Measurements from ENCODE around the gene ATN1.

Gene ATN1

DNA sequence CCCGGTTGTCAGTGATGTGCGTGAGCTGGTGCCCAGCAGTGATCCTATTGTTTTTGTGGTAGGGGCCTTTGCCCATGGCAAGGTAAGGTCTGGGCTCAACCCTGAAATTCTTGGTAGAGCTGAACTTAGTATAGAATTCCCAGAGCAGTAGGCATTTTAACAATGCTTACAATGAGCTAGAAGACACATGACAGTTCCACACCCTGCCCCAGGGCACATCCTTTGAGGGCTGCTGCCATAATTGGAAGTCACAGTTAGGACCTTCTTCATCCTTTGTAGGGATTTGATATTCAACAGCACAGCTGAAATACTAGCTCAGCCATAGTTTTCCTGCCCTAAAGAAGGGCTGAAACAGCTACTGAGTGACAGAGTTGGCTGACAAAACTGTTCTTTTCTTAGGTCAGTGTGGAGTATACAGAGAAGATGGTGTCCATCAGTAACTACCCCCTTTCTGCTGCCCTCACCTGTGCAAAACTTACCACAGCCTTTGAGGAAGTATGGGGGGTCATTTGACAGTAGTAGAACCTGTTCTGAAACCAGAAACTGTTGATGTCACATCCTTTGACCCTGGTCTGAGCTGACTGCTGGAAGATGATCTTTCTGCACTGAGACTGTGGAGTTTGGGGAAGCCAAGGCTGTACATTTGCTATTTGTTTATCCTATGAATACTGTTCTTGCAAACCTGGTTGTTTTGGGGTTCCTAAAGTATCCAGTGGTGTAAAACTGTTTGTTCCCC is 47.7 kb downstream of the ATN1 start:
- no peak for DNase-seq (ENCODE audit: low read depth in 1 of 2, low spot score in 1 of 2)
- in situ Hi-C loops (cut with HindIII; ENCODE audit: low pct_unique_long_range_greater_than_20kb, low sequenced_read_pairs): no loop called here
- TF ChIP-seq JUND (IDR thresholded peaks at IDR 0.05; ENCODE audit: low read depth): no peak

DNA sequence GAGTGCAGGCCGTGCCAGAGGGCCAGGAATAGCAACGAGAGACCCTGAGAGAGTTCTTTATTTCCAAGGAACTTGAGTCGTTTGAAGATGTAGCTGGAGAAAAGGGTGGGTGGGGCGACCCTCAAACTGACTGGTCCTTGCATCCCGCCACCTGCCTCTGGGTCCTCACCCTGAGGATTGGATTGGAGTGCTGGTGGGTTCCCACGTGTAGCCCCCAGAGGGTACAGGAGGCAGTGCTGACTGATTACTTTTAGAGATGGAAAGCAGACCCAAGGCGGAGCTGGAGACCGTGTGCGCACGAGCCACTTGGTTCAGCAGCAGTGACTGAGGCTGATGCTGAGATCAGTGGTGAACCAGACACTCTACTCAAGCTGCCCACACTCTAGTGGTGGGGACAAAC is 49.9 kb downstream of the ATN1 start:
- no peak for TF ChIP-seq JUND (IDR thresholded peaks at IDR 0.05; ENCODE audit: low read depth)
- in situ Hi-C loops (cut with HindIII; ENCODE audit: low pct_unique_long_range_greater_than_20kb, low sequenced_read_pairs): no loop called here
- DNase-seq (ENCODE audit: low read depth in 1 of 2, low spot score in 1 of 2): no peak

DNA sequence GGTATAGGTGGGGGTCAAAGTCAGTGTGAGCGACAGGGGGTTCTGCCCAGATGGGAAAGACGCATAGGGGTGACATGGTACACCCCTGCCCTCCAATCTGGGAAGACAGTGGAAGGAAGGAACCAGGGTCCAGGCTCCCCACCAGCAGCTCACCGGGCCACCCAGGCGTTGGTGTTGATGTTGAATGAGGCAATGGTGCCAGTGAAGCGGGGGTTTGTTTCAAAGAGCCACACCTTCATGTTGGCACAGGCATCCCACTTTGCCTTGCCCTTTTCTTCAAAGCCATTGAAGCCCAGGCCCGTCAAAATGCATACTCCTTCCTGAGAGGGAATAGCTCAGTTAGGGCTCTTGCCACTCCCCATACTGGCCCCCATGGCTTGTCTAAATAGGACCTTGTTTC is 50.4 kb downstream of the ATN1 start:
- no peak for DNase-seq (ENCODE audit: low read depth in 1 of 2, low spot score in 1 of 2)
- no peak for TF ChIP-seq JUND (IDR thresholded peaks at IDR 0.05; ENCODE audit: low read depth)
- in situ Hi-C loops (cut with HindIII; ENCODE audit: low pct_unique_long_range_greater_than_20kb, low sequenced_read_pairs): no loop called here

DNA sequence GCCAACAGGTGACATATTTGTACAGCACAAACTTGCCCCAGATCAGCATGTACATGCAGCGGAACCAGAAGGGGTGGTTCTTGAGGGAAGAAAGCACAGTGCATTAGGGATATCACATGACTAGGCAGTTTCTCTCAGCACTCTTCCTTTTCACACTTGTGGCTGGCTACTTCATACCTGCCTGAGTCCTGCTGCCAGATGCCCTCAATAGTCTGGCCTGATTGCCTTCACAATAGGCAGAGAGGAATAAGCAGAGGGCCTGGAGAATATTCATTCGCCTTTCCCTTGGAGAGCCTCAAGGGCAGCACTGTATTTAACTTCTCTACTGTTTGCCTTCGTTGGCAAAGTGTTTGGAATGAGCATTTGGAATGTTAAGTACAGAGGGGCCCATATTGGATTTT is 50.9 kb downstream of the ATN1 start:
- no peak for TF ChIP-seq JUND (IDR thresholded peaks at IDR 0.05; ENCODE audit: low read depth)
- in situ Hi-C loops (cut with HindIII; ENCODE audit: low pct_unique_long_range_greater_than_20kb, low sequenced_read_pairs): no loop called here
- peak in 1 of 2 experiments; percentile 68 for DNase-seq (ENCODE audit: low read depth in 1 of 2, low spot score in 1 of 2)

DNA sequence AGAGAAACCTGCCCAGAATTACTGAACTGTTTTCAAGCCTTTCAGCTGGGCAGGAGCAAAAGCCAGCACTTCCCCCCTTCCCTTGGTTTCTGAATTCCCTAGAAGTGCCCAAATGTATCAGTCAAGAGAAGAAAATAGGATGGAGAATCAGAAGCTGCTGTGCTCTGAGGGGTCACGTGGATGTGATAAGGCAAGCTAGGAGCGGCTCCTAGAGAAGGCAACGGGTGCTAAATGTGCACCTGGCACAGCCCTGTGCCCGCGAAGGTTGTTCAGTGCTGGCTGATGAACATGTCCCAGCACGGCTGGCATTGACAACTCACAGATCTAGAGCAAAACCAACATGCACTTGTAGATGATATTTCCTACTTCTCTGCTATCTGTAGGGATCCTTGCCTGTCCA is 51.3 kb downstream of the ATN1 start:
- no peak for DNase-seq (ENCODE audit: low read depth in 1 of 2, low spot score in 1 of 2)
- no peak for TF ChIP-seq JUND (IDR thresholded peaks at IDR 0.05; ENCODE audit: low read depth)
- in situ Hi-C loops (cut with HindIII; ENCODE audit: low pct_unique_long_range_greater_than_20kb, low sequenced_read_pairs): no loop called here

DNA sequence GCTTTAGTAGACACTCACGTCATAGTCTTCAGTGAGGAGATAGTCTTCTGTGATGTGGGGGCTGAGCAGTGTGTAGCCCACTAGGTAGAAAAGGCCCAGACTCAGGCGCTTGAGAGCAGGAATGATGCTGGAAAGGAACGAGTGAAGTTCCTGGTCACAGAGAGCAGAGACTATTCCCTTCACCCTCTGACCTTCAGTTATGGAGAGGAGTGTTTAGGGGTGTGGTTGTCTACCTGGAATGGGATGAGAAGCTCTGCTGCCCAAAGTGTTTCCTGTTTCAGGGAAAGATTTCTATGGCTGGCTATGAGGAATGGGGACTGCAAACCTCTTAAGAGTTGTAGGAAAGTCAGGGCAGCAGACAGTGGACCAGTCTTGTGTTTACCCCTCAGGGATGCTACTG is 51.7 kb downstream of the ATN1 start:
- DNase-seq (ENCODE audit: low read depth in 1 of 2, low spot score in 1 of 2): no peak
- TF ChIP-seq JUND (IDR thresholded peaks at IDR 0.05; ENCODE audit: low read depth): no peak
- in situ Hi-C loops (cut with HindIII; ENCODE audit: low pct_unique_long_range_greater_than_20kb, low sequenced_read_pairs): no loop called here

DNA sequence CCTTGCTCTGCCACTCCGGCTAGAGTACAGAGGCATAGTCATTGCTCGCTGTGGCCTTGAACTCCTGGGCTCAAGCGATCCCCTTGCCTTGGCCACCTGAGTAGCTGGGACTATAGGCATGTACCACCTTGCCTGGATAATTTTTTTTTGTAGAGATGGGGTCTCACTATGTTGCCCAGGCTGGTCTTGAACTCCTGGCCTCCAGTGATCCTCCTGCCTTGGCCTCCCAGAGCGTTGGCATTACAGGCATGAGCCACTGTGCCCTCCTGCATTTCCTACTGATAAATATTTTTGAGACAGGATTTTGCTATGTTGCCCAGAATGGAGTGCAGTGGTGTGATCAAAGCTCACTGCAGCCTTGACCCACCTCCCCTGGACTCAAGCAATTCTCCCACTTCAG is 52.3 kb downstream of the ATN1 start:
- no peak for TF ChIP-seq JUND (IDR thresholded peaks at IDR 0.05; ENCODE audit: low read depth)
- DNase-seq (ENCODE audit: low read depth in 1 of 2, low spot score in 1 of 2): no peak
- in situ Hi-C loops (cut with HindIII; ENCODE audit: low pct_unique_long_range_greater_than_20kb, low sequenced_read_pairs): no loop called here

DNA sequence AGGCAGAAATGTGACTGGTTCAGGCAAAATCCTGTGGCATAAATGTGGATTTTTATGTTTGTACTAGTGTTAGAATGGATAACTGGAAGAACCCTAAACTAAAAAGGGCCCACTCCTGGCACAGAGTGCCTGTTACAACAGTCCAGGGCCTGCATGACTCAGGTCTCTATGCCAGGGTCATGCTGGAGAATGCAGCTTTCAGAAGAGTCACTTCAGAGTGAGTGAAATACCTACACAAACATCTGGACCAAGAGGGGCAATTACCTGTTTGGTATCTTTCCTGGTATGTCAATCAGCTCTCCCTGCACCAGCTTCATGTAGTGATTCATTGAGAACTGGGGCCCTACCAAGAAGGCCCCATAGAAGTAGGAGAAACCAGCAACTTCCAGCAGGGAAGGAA is 53.0 kb downstream of the ATN1 start:
- in situ Hi-C loops (cut with HindIII; ENCODE audit: low pct_unique_long_range_greater_than_20kb, low sequenced_read_pairs): no loop called here
- TF ChIP-seq JUND (IDR thresholded peaks at IDR 0.05; ENCODE audit: low read depth): no peak
- DNase-seq (ENCODE audit: low read depth in 1 of 2, low spot score in 1 of 2): no peak

DNA sequence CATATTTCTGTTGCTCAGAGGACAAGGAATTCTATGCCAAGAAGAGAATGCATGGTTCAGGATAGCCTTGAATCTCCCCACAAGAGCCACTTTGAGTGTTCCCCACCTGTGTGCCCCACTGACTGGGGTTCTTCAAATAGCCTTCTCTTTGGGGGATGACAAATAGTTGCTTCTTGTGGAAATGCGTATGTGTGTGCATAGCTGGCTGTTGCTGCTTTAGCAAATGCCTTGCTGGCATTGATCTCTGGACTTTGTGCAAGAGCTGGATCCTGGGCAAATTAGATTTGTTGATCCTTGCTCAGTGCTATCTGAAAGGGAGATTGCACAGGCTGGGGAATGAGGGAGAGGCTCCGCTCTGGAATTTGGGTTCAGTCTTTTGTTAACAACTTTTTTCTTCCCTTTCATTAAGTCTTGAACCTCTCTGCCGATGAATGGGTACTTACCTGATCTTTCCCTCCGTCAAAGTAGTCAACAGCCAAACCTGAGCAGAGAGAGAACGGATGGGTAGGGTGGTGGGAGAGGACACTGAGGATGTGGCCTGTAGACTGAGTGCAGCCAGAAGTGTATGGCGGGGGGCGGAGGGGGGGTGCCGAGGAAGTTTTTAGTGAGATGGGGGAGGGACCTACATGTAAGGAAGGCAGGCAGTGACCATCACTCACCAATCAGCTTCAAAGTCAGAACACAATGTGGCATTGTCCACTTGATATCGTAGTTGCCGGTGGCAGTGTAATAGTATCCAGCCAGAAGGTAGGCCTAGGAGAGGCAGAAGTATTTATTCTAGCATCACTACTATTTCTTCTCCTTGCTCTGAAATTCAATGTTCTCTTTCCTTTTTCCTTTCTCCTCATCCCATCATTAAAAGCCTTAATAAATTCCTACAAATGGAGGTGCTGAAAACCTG is 53.6 kb downstream of the ATN1 start:
- in situ Hi-C loops (cut with HindIII; ENCODE audit: low pct_unique_long_range_greater_than_20kb, low sequenced_read_pairs): no loop called here
- no peak for TF ChIP-seq JUND (IDR thresholded peaks at IDR 0.05; ENCODE audit: low read depth)
- no peak for DNase-seq (ENCODE audit: low read depth in 1 of 2, low spot score in 1 of 2)

DNA sequence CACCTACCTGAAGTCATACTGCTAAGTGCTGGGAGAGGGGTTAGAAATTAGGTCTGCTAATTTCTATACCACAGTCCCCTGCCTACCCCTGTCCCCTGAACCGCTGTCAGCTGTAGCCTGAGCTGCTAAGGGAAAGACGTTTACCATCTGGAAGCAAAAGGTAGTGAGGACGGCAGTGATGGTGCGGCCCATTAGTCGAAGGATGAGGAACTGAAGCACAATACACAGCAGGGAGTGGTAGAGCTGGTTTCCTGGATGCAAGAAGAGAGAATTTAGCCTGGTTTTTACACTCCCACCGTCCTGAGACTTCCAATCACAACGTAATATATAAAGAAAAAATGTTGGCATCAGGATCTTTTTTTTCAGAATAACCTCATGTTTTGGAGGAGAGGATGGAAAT is 54.8 kb downstream of the ATN1 start:
- DNase-seq (ENCODE audit: low read depth in 1 of 2, low spot score in 1 of 2): no peak
- no peak for TF ChIP-seq JUND (IDR thresholded peaks at IDR 0.05; ENCODE audit: low read depth)
- in situ Hi-C loops (cut with HindIII; ENCODE audit: low pct_unique_long_range_greater_than_20kb, low sequenced_read_pairs): no loop called here

DNA sequence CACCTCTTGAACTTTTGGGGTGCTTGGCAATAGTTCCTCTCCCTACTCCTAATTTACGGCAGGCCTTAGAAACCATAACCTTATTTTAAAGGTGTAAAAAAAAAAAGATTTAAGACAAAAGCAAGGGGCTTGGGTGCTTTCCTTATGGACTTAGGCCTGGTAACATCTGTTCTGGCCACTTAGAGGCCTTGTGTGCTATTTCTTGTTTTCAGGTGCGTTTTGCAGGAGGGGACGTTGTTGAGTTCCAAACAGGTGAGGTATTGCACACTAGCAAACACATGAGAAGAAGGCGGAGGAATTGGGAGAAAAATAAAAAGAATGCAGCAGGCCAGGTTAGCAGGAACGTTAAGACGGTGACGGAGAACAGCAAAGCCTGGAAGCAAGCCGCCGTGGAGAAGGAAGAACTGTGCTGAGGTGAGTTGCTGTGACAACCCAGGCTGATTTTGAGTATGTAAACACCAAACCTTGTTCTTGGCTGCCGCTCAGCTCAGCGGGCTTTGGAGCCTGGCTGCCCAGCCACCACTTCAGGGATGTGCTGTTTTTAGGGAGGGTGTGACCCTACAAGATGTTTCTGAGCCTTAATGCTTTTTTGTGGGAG is 60.3 kb downstream of the ATN1 start:
- in situ Hi-C loops (cut with HindIII; ENCODE audit: low pct_unique_long_range_greater_than_20kb, low sequenced_read_pairs): no loop called here
- DNase-seq (ENCODE audit: low read depth in 1 of 2, low spot score in 1 of 2): no peak
- TF ChIP-seq JUND (IDR thresholded peaks at IDR 0.05; ENCODE audit: low read depth): no peak
